ENCODE results near the gene RGS7. TPM values are rescaled to one million over a fixed set of nuclear protein-coding genes. Genes with fewer than 3 reads are reported as not detected.

The RGS7 gene
- total RNA-seq, 1 donor from 2014 or later = not detected

DNA sequence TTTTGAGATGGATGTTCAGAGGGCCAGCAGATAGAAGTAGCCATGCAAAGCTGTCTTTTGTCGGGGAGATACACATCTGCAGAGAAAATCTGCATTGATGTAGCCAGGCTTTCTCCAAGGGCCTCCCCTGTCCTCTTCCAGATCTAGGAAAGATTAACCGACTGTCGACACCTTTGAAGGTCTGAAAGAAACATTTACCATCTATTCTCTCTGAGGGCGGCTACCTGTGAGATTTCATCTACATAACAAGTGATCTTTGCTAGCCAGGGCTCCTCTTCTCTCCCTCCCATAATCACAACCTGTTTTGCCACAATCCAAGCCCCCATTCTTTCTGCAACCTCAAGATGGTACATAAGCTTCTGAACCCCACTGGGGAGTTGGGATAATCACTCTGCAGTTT lies 193.6 kb downstream of the RGS7 start:
- no peak for ATAC-seq
- intact Hi-C loops (cut with DNase I) = no loop called here
- Histone ChIP-seq H3K4me1 (no peaks in the 10 kb centered on the region), H3K4me3 (no peak overlapping the region), H3K36me3 (no peaks in the 10 kb centered on the region), H3K27me3 (no peaks in the 10 kb centered on the region), H3K27ac (no peak overlapping the region), H3K9me3 (no peaks in the 10 kb centered on the region)
- TF ChIP-seq, protein P1, sequence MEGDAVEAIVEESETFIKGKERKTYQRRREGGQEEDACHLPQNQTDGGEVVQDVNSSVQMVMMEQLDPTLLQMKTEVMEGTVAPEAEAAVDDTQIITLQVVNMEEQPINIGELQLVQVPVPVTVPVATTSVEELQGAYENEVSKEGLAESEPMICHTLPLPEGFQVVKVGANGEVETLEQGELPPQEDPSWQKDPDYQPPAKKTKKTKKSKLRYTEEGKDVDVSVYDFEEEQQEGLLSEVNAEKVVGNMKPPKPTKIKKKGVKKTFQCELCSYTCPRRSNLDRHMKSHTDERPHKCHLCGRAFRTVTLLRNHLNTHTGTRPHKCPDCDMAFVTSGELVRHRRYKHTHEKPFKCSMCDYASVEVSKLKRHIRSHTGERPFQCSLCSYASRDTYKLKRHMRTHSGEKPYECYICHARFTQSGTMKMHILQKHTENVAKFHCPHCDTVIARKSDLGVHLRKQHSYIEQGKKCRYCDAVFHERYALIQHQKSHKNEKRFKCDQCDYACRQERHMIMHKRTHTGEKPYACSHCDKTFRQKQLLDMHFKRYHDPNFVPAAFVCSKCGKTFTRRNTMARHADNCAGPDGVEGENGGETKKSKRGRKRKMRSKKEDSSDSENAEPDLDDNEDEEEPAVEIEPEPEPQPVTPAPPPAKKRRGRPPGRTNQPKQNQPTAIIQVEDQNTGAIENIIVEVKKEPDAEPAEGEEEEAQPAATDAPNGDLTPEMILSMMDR (IDR thresholded peaks at IDR 0.05) = no peak
- no peak for DNase-seq

DNA sequence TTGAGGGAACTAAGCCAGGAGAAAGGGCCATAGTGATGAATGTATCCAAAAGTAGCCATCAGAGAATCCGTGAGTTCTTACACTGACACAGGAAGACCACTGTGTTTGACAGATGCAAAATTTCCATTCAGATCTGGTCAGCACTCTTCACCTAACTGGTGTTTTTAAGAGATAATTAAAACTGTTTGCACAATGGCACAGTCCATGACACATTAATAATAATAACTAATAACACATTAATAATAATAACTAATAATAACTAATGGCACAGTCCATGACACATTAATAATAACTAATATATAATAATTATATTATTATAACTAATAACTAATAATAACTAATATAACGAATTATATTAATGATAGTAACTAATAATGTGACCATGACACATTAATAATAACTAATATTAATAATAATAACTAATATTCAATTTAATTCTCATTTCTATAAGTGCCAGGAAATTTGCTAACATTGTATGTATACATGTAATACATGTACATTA lies 195.8 kb downstream of the RGS7 start:
- ATAC-seq = no peak
- H3K27me3 ChIP-seq = no peaks in the 10 kb centered on the region
- DNase-seq = no peak
- no peaks in the 10 kb centered on the region for H3K4me1 ChIP-seq
- no peaks in the 10 kb centered on the region for H3K36me3 ChIP-seq
- intact Hi-C loops (cut with DNase I) = no loop called here
- no peak overlapping the region for H3K27ac ChIP-seq
- H3K9me3 ChIP-seq = no peaks in the 10 kb centered on the region
- no peak overlapping the region for H3K4me3 ChIP-seq
- TF ChIP-seq, protein P1 (IDR thresholded peaks at IDR 0.05) = no peak

DNA sequence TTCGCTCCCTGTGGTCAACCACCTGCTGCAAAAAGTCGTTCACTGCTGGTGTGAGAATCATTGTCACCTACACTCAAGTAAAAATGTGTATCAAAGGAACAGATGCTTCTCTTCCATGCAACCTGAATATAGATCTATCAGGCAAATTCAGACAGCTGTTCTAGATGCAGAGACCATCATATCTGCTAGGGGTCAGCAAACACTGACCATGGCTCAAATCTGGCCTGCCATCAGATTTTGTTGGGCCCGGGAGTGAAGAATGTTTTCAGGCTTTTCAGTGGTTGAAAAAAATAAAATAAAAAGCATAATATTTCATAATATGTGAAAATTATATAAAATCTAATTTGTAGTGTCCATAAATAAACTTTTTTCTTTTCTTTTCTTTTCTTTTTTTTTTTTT lies 199.6 kb downstream of the RGS7 start:
- H3K4me1 ChIP-seq = no peaks in the 10 kb centered on the region
- H3K36me3 ChIP-seq = no peaks in the 10 kb centered on the region
- ATAC-seq (no peak), DNase-seq (no peak)
- no peaks in the 10 kb centered on the region for H3K9me3 ChIP-seq
- H3K4me3 ChIP-seq = no peak overlapping the region
- intact Hi-C loops (cut with DNase I) = no loop called here
- no peaks in the 10 kb centered on the region for H3K27me3 ChIP-seq
- no peak overlapping the region for H3K27ac ChIP-seq
- TF ChIP-seq, protein P1 (IDR thresholded peaks at IDR 0.05) = no peak

DNA sequence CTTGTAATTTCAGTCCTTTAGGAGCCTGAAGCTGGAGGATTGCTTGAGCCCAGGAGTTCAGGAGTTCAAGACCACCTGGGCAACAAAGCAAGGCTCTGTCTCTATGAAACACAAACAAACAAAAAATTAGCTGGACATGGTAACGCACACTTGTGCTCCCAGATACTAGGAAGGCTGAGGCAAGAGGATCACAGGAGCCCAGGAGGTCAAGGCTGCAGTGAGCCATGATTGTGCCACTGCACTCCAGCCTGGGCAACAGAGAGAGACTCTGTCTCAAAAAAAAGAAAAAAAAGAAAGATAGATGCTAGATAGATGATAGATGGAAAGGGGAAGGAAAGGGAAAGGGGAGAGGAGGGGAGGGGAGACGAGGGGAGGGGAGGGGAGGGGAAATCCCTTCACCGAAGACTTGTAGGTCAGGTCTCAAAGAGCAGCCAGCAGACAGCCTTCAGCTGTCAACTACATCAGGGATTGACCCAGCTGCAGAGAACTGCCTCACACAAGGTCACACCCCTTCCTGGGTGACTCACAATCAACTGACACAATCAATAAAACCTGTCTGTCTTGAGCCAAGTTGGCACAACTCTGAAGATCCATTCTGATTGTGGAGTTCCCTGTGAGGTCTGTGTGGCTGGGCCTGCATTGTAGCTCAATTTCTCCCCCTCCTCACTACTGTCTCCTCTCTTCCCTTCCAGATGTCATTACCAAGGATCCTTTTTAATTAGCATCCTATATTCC lies 200.6 kb downstream of the RGS7 start:
- Histone ChIP-seq H3K9me3 (no peaks in the 10 kb centered on the region), H3K27me3 (no peaks in the 10 kb centered on the region), H3K27ac (no peak overlapping the region), H3K36me3 (no peaks in the 10 kb centered on the region), H3K4me1 (no peaks in the 10 kb centered on the region), H3K4me3 (no peak overlapping the region)
- ATAC-seq (no peak), DNase-seq (no peak)
- intact Hi-C loops (cut with DNase I) = no loop called here
- TF ChIP-seq, protein P1 (IDR thresholded peaks at IDR 0.05) = no peak

DNA sequence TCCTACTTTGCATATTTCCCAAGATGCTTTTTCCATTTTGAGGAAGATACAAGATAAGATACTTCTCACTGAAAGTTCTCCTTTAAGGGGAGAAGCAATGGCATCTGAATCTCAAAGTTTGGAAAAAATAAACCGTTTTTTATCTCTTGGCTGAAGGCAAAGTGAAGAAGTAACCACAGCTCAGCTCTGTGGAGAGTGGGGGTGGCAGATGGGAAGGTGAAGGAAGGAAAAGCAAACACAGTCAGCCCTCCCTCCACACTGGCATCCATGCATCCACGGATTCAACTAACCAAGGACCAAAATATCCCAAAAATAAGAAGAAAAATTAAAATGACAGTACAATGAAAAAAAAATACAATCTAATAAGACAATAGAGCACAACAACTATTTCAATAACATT lies 211.1 kb downstream of the RGS7 start:
- TF ChIP-seq, protein P1 (IDR thresholded peaks at IDR 0.05) = no peak
- intact Hi-C loops (cut with DNase I) = no loop called here
- no peak for ATAC-seq

More for the DNA sequence above, 211.1 kb downstream of the RGS7 start:
- Histone ChIP-seq H3K27me3 (no peaks in the 10 kb centered on the region), H3K36me3 (no peaks in the 10 kb centered on the region), H3K4me3 (no peak overlapping the region), H3K4me1 (no peaks in the 10 kb centered on the region), H3K9me3 (no peaks in the 10 kb centered on the region), H3K27ac (no peak overlapping the region)
- no peak for DNase-seq

Measured in upper lobe of right lung (tissue), 1 donor.